ENCODE data around the gene GAPDHS.
A peak's percentile ranks its signal among the peaks of the same experiment; 100 is the strongest.

Gene GAPDHS
- total RNA-seq: 0 reads per million in 4 experiments

- no peak for DNase-seq
Measured at GRCh38 chr19:35533201-35533821, at the start of gene GAPDHS. Gene GAPDHS, plus strand, starts transcription at chr19:35533456. Its CDS starts 72 bp downstream, at chr19:35533528.

DNA sequence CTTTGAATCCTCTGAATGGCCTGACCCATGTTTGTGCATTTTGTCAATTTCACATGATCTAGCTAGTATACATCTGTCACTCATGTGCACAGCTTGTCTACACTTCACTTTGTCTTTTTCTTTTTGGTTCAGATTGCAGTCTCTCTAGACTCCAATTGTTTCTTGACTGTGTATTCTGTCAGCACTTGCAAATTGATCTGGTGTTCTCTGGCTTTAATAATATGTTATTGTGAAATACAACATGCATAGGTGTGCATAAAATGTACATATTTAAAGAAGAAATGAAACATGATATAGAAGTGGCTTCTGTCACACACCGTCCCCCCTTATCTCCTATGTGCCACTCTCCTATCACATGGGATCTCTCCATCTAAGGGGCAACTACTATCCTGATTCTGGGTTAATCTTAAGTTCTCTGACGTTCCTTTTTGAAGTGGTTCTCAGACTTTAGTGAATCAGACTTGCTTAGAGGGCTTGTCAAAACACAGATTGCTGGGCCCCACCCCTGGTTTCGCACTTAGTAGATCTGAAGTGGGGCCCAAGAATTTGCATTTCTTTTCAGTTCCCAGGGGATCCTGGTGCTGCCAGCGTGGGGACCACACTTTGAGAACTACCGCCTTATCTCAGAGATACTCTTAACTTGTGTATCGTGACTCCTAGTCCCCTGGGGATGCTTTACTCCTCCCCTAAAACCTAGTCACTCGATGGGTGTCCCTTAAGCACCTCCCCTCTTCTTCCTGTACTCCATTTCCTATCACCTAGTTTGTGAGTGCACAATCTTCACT is 48.8 kb upstream of the GAPDHS start:
- DNase-seq: no peak

DNA sequence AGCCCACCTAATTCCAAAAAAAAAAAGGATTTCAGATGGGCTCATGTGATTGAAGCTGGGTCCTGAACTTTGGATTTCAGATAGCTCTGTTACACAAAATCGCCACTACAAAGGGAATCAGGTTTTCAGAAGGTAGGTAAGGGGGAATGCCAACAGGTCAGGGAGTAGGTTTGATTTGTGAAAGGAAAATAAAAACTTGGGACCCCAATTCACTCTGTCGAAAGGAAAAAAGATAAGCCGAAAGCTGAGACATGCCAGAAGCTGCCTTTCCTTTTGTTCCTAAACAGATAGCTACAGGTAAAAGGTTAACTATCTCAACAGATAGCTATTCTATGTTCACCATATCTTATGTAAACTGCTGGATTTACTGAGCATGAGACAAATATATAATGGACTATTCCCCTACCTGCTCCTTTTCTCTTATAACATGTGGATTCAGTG is 47.0 kb upstream of the GAPDHS start:
- DNase-seq: no peak

GRCh38 chr19:35487656-35488182 is 45.5 kb upstream of the GAPDHS start:
- no peak for DNase-seq

GRCh38 chr19:35488677-35489076 is 44.6 kb upstream of the GAPDHS start:
- DNase-seq: no peak

GRCh38 chr19:35490364-35490763 is 42.9 kb upstream of the GAPDHS start, which contains the start of gene KRTDAP:
Gene KRTDAP, minus strand, starts transcription at chr19:35490464. Its CDS starts 22 bp downstream, at chr19:35490442.
- no peak for DNase-seq

- no peak for DNase-seq
Measured at GRCh38 chr19:35491836-35492360, 41.4 kb upstream of the GAPDHS start.

DNA sequence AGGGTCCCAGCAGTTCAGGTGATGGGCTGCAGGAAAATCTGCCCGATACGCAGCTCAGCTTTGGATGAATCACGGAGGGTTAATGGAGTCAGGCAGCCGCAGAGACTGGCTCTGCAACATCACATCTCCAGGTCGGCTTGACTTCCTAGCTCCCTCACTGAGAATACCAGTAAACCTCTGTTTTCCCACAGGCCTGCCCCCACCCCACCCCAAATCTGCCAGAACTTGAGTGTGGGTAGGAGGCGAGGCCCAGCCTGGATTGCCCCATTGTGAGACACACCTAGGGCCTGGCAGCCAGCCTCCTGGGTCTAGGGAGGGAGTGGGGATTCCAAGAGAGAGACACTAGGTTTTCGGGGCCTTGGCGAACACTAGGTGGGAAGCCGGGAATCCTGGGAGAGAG is 39.3 kb upstream of the GAPDHS start:
- DNase-seq: no peak

- peak; percentile 51 for DNase-seq
Measured at GRCh38 chr19:35495107-35496064, 37.9 kb upstream of the GAPDHS start.

DNA sequence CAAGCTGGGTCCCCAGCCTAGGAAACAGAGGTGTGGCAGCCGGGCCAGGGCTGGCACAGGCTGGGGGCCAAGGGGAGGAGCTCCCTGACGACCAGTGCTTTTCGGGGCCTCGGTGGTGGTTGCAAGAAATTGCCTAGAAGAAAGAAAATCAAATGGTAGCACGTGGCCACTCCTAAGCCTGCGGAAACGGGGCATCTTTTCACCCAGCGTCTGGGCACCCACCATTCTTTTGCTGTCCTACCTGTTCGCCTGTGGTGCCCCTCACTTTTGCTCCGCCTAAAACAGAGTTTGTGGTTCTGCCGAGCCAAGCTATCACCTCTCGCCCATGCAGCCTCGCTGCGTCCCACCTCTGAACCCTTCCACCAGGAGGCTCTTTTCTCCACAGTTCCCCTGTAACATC is 35.9 kb upstream of the GAPDHS start:
- no peak for DNase-seq

DNA sequence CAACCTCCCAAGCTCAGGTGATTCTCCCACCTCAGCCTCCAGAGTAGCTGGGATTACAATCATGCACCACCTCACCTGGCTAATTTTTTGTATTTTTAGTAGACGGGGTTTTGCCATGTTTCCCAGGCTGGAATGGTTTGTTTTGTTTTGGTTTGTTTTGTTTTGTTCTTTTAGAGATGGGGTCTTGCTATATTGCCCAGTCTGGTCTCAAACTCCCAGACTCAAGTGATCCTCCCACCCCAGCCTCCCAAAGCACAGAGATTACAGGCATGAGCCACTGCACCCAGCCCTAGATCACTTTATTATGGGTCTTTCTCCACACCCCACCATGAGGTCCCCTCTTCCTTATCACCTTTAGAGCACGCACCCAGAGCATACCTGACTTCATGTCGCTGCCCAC is 35.0 kb upstream of the GAPDHS start:
- no peak for DNase-seq

GRCh38 chr19:35498984-35499527 is 34.2 kb upstream of the GAPDHS start:
- DNase-seq: no peak

DNA sequence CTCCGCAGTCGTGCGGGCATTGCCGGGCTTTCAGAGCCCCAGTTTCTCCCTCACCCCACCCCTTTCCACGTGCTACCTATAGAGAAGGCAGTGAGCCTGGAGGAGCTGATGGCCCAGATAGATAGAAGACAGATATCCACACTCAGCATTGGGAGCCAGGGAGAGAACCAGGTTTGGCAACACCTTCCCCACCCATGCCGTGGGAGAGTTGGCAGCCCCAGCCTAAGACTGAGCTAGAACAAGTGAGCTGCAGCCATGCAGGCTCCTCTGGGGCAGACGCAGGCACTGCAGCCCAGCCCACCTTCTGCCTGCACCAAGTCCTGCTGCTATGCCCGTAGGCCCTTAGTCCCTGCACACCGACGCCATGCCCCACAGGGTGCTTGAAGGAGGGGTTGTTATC is 32.6 kb upstream of the GAPDHS start:
- DNase-seq: no peak

DNA sequence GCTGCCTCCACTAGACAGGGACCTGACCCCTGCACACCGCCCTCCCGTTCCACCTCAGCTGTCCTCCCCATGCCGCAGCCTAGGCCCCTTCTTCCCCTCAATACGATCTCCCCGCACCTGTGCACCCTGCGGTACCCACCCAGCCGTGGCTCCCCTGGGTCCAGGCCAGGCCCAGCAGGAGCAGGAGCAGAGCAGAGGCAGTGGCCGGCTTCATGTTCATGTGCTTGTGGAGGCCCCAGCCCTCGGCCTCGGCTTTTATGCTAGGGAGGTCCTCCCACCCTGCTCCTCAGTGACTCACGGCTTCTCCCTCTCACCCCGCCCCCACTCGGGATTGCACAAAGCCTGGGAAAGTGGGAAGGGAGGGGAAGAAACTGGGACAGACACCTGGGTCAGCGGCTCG is 31.6 kb upstream of the GAPDHS start:
- no peak for DNase-seq

DNA sequence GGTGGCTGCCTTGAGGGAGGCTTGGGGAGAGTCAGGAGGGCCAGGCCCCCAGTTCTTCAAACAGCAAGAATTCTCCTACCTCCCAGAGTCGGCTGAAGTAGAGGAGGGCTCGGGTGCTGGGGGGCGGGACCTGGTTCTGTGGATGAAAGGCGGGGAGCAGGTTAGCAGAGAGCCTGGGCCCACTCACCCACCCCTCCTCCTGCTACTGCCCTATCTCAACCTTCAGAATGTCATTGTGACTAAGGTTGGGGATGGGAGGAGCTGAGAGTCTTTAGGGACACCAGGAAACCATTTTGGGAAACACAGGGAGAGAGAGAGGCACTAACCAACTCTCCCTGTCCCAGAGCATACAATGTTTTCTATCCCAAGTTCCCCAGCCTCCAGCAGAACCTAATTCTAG is 30.5 kb upstream of the GAPDHS start:
- DNase-seq: no peak

- DNase-seq: no peak
Measured at GRCh38 chr19:35506011-35506410, 27.2 kb upstream of the GAPDHS start.

DNA sequence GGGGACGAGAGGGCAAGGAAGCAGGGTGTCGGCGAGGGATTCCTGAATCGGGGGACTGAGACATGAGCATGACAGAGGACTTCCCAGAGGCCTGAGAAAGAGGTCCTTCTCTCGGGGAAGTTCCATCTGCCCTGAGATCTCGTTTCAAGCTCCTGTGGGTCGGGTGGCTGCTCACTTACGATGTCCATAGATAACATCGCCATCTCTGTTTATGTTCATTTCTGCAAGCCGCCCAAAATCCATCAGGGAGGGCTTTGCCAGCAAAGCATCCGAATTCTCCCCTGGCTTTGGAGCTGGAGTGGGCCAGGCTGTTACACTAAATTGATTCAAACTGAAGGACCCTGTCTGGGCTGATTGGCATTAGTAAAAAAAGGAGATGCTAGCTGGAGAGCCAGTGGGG is 25.7 kb upstream of the GAPDHS start:
- DNase-seq: no peak

DNA sequence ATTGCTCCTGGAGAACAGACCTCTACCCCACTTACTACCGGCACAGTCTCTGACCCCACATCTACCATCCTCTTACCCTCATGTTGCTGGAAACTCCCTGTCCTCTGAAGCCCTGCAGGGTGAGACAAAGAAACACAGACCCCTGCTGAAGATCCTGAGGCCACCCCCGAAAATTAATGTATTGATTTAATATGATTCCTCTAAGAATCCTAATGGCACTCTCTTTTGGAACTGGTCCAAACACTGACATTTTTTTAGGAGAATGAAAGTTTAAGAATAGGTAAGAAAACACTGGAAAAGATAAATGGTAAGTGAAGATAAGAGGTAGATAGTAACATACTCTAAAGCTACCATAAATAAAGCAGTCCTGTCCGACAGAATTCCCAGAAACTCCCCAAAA is 25.1 kb upstream of the GAPDHS start:
- no peak for DNase-seq

DNA sequence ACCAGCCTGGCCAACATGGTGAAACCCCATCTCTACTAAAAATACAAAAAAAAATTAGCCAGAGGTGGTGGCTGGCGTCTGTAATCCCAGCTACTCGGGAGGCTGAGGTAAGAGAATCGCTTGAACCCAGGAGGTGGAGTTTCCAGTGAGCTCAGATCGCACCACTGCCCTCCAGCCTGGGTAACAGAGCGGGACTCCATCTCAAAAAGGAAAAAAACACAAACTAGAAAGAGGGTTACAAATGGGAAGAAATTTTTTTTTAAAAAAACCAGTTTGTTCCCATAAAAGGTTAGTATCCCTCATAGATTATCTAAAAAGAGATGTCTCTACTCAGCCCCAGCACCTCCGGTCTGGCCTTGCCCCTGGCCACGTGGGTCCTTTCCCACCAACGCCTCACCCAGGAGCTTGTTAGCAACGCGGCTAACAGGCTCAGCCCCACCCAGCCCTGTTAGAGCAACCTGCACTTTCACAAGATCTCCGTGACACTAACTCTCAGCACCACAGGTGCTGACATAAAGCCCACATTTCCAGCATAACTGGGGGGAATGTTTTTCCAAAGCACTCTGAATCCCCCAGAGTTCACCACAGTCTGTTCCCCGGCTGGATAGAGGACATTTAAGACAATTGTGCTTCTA is 24.1 kb upstream of the GAPDHS start:
- no peak for DNase-seq

- peak; percentile 68 for DNase-seq
Measured at GRCh38 chr19:35509861-35510625, 23.2 kb upstream of the GAPDHS start.

DNA sequence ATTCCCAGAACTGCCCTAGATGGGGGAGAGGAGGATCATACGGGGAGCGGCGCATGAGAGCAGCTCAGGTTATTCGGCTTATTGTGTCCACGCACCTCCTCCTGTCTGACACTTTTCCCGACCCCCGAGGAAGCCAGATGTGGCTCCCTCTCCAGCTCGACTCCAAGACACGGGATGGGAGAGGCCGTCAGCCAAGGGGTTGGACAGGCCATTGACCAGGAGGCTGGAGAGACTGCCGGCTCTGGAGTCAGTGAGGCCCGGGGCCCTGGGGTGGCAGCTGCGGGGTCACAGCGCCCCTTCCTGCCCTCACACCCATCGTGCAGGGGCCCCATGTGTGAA is 22.7 kb upstream of the GAPDHS start:
- DNase-seq: no peak

Data from effector CD8-positive, alpha-beta T cell (primary cell).